HG03135 (cell line): Measurements from ENCODE around the gene DCHS2.

ENCODE experiments used
- ATAC-seq: cut with Tn5 transposase; IDR thresholded peaks from one replicate; pipeline ENCODE4 v1.9.1; 2021; ENCODE audit warnings: mild to moderate bottlenecking, moderate library complexity; ENCODE audit not compliant: unreplicated experiment

DCHS2 gene

GRCh38 chr4:154455111-154455510 lies 36.5 kb downstream of the DCHS2 start:
- no peak for ATAC-seq

- ATAC-seq: no peak
Observed at GRCh38 chr4:154454710-154455109, 36.9 kb downstream of the DCHS2 start.

GRCh38 chr4:154452798-154453346 lies 38.7 kb downstream of the DCHS2 start:
- ATAC-seq: no peak

GRCh38 chr4:154450966-154451365 lies 40.6 kb downstream of the DCHS2 start:
- ATAC-seq: no peak

GRCh38 chr4:154444958-154445357 lies 46.6 kb downstream of the DCHS2 start:
- ATAC-seq: no peak

- ATAC-seq: no peak
Observed at GRCh38 chr4:154441982-154442381, 49.6 kb downstream of the DCHS2 start.

GRCh38 chr4:154441124-154441523 lies 50.5 kb downstream of the DCHS2 start:
- no peak for ATAC-seq

GRCh38 chr4:154439224-154439623 lies 52.4 kb downstream of the DCHS2 start:
- ATAC-seq: no peak

GRCh38 chr4:154435895-154436294 lies 55.7 kb downstream of the DCHS2 start:
- no peak for ATAC-seq

- no peak for ATAC-seq
Observed at GRCh38 chr4:154433543-154433942, 58.1 kb downstream of the DCHS2 start.

GRCh38 chr4:154429176-154429575 lies 62.4 kb downstream of the DCHS2 start:
- ATAC-seq: no peak

- no peak for ATAC-seq
Observed at GRCh38 chr4:154427149-154427548, 64.5 kb downstream of the DCHS2 start.

GRCh38 chr4:154425514-154425913 lies 66.1 kb downstream of the DCHS2 start:
- ATAC-seq: no peak

- ATAC-seq: no peak
Observed at GRCh38 chr4:154424810-154425484, 66.7 kb downstream of the DCHS2 start.

- no peak for ATAC-seq
Observed at GRCh38 chr4:154422152-154422551, 69.4 kb downstream of the DCHS2 start.

- ATAC-seq: peak; percentile 82
Observed at GRCh38 chr4:154421618-154422017, 70.0 kb downstream of the DCHS2 start.

- no peak for ATAC-seq
Observed at GRCh38 chr4:154417373-154417673, 74.3 kb downstream of the DCHS2 start.

GRCh38 chr4:154416190-154416547 lies 75.4 kb downstream of the DCHS2 start:
- ATAC-seq: peak; percentile 28

GRCh38 chr4:154415313-154415712 lies 76.3 kb downstream of the DCHS2 start:
- ATAC-seq: no peak

- no peak for ATAC-seq
Observed at GRCh38 chr4:154414796-154415195, 76.8 kb downstream of the DCHS2 start.

- no peak for ATAC-seq
Observed at GRCh38 chr4:154414371-154414770, 77.2 kb downstream of the DCHS2 start.

- ATAC-seq: no peak
Observed at GRCh38 chr4:154407443-154407842, 84.2 kb downstream of the DCHS2 start.
